H1 (cell line): ENCODE results near the gene GIMD1. TPM values are rescaled to one million over a fixed set of nuclear protein-coding genes. Genes with fewer than 3 reads are reported as not detected.

Experiments
- CTCF ChIA-PET: fragments of 300-600 bp; sonication (Branson Sonifier 250); formaldehyde crosslinking; loops from one replicate; lab custom pipeline; 2021; ENCODE audit not compliant: partially characterized antibody; lab: Charles Lee
- POLR2A ChIA-PET: fragments of 300-600 bp; sonication (Branson Sonifier 250); formaldehyde crosslinking; loops from one replicate; lab custom pipeline; 2021; ENCODE audit warnings: inconsistent platforms; ENCODE audit not compliant: partially characterized antibody; lab: Charles Lee
- DNase-seq, 2 experiments: peaks; one replicate each; pipeline versions ENCODE4 v3.0.0 to v3.0.0-alpha.2; 2010 to 2022; ENCODE audit warnings: low spot score in 2 of 2, low read depth in 1 of 2, mixed read lengths in 1 of 2
- FAIRE-seq: peaks from 2 replicates; lab custom pipeline; 2011; peaks lifted over from hg19 to GRCh38; lab: Jason Lieb, UNC
- H2AFZ ChIP-seq: 2 replicates; pipeline ENCODE4 v1.8.1; 2012; ENCODE audit warnings: low read length, inconsistent platforms
- H2AK5ac ChIP-seq: 2 replicates; pipeline ENCODE4 v1.6.1; 2013; ENCODE audit warnings: low read depth, low read length
- H2BK120ac ChIP-seq: replicated peaks from 2 replicates; pipeline ENCODE3; 2013; ENCODE audit warnings: low read depth, low read length, inconsistent platforms
- H2BK12ac ChIP-seq: 2 replicates; pipeline ENCODE4 v1.6.1; 2013; ENCODE audit warnings: low read depth, low read length
- H2BK15ac ChIP-seq: 2 replicates; pipeline ENCODE4 v1.6.1; 2013; ENCODE audit warnings: low read length
- H2BK20ac ChIP-seq: 2 replicates; pipeline ENCODE4 v1.6.1; 2013; ENCODE audit warnings: low read length
- H2BK5ac ChIP-seq: 2 replicates; pipeline ENCODE4 v1.6.1; 2013; ENCODE audit warnings: low read depth, low read length
- H3K14ac ChIP-seq: 2 replicates; pipeline ENCODE4 v1.6.1; 2013; ENCODE audit warnings: inconsistent platforms; ENCODE audit not compliant: insufficient read length
- H3K18ac ChIP-seq: 2 replicates; pipeline ENCODE4 v1.6.1; 2013; ENCODE audit warnings: low read length; ENCODE audit errors: extremely low read depth
- H3K23ac ChIP-seq: 2 replicates; pipeline ENCODE4 v1.6.1; 2013; ENCODE audit warnings: inconsistent platforms; ENCODE audit not compliant: insufficient read length
- H3K23me2 ChIP-seq: 2 replicates; pipeline ENCODE4 v1.6.1; 2013; ENCODE audit warnings: low read depth, low read length
- H3K27ac ChIP-seq: 2 replicates; pipeline ENCODE4 v1.6.1; 2011; ENCODE audit warnings: low read depth, low read length, inconsistent platforms
- H3K27me3 ChIP-seq, 4 experiments: replicated peaks in 1 of 4; 1 replicate in 1 of 4; 2 replicates in 3 of 4; pipeline versions ENCODE4 v1.6.1 to v1.8.1; 2011 to 2013; ENCODE audit warnings: low read length in 3 of 4, mild to moderate bottlenecking in 3 of 4, inconsistent platforms in 2 of 4, mixed read lengths in 2 of 4, moderate library complexity in 1 of 4; ENCODE audit not compliant: control insufficient read depth in 3 of 4, insufficient read depth in 3 of 4; ENCODE audit errors: extremely low read depth in 1 of 4
- H3K36me3 ChIP-seq, 4 experiments: 2 replicates each; pipeline versions ENCODE4 v1.6.1 to v1.8.1; 2011 to 2013; ENCODE audit warnings: mild to moderate bottlenecking in 4 of 4, low read length in 3 of 4, moderate library complexity in 2 of 4, control low read depth in 1 of 4, inconsistent platforms in 1 of 4; ENCODE audit not compliant: insufficient read depth in 4 of 4, control insufficient read depth in 2 of 4
- H3K4ac ChIP-seq: replicated peaks from 2 replicates; pipeline ENCODE3; 2013; ENCODE audit warnings: low read length, low read depth, mixed read lengths, inconsistent platforms; ENCODE audit not compliant: insufficient read length
- H3K4me1 ChIP-seq, 4 experiments: replicated peaks in 1 of 4; 1 replicate in 1 of 4; 2 replicates in 3 of 4; pipeline versions ENCODE4 v1.6.1 to v1.8.1; 2011 to 2013; ENCODE audit warnings: low read length in 3 of 4, inconsistent platforms in 2 of 4, mixed read lengths in 1 of 4; ENCODE audit not compliant: insufficient read depth in 4 of 4, control insufficient read depth in 3 of 4
- H3K4me2 ChIP-seq, 2 experiments: 2 replicates each; pipeline versions ENCODE4 v1.6.1 to v1.8.1; 2011 to 2013; ENCODE audit warnings: low read depth in 2 of 2, low read length in 2 of 2, control low read depth in 1 of 2, inconsistent platforms in 1 of 2, mild to moderate bottlenecking in 1 of 2; ENCODE audit not compliant: insufficient read depth in 1 of 2
- H3K4me3 ChIP-seq, 4 experiments: fragments of 200-600, 300-600 bp in 1 of 4; sonication (generic), shearing (Covaris generic), sonication (Bioruptor Twin) in 1 of 4; 2 replicates each; pipeline versions ENCODE4 v1.5.1 to v1.8.1; 2011 to 2016; ENCODE audit warnings: low read length in 4 of 4, low read depth in 3 of 4, control low read depth in 2 of 4, inconsistent platforms in 2 of 4, mild to moderate bottlenecking in 2 of 4, mixed read lengths in 1 of 4, moderate library complexity in 1 of 4; ENCODE audit not compliant: insufficient read depth in 2 of 4; ENCODE audit errors: extremely low read depth in 1 of 4
- H3K56ac ChIP-seq: replicated peaks from 2 replicates; pipeline ENCODE3; 2013; ENCODE audit warnings: low read depth, mild to moderate bottlenecking, mixed read lengths, low read length, inconsistent platforms; ENCODE audit not compliant: insufficient read length
- H3K79me1 ChIP-seq: 2 replicates; pipeline ENCODE4 v1.6.1; 2013; ENCODE audit warnings: low read depth, low read length, control low read depth
- H3K79me2 ChIP-seq, 2 experiments: 2 replicates each; pipeline versions ENCODE4 v1.6.1 to v1.8.1; 2012 to 2013; ENCODE audit warnings: low read length in 2 of 2, mild to moderate bottlenecking in 2 of 2, inconsistent platforms in 1 of 2; ENCODE audit not compliant: insufficient read depth in 2 of 2, control insufficient read depth in 1 of 2
- H3K9ac ChIP-seq, 4 experiments: replicated peaks in 1 of 4; 1 replicate in 1 of 4; 2 replicates in 3 of 4; pipeline versions ENCODE4 v1.6.1 to v1.8.1; 2011 to 2013; ENCODE audit warnings: low read depth in 3 of 4, low read length in 3 of 4, control low read depth in 2 of 4, mild to moderate bottlenecking in 2 of 4, moderate library complexity in 2 of 4, inconsistent platforms in 1 of 4; ENCODE audit errors: extremely low read depth in 1 of 4
- H3K9me3 ChIP-seq, 2 experiments: 2 replicates each; pipeline versions ENCODE4 v1.6.1 to v1.8.1; 2012 to 2013; ENCODE audit warnings: mild to moderate bottlenecking in 2 of 2, moderate library complexity in 2 of 2, control low read depth in 1 of 2, inconsistent platforms in 1 of 2, low read depth in 1 of 2, low read length in 1 of 2, mixed read lengths in 1 of 2; ENCODE audit not compliant: insufficient read depth in 2 of 2
- H4K20me1 ChIP-seq, 2 experiments: replicated peaks in 1 of 2; 2 replicates each; pipeline versions ENCODE3 to v1.8.1; 2011 to 2013; ENCODE audit warnings: inconsistent platforms in 2 of 2, low read length in 2 of 2, mild to moderate bottlenecking in 1 of 2; ENCODE audit not compliant: insufficient read depth in 2 of 2, control insufficient read depth in 1 of 2
- H4K5ac ChIP-seq: 2 replicates; pipeline ENCODE4 v1.6.1; 2013; ENCODE audit warnings: low read length, low read depth, mixed read lengths, inconsistent platforms; ENCODE audit not compliant: insufficient read length
- H4K8ac ChIP-seq: 2 replicates; pipeline ENCODE4 v1.8.0; 2013; ENCODE audit warnings: mild to moderate bottlenecking, moderate library complexity, low read length, inconsistent platforms; ENCODE audit not compliant: insufficient read depth; ENCODE audit errors: extremely low read depth
- H4K91ac ChIP-seq: replicated peaks from 2 replicates; pipeline ENCODE3; 2013; ENCODE audit warnings: low read length, mixed read lengths, inconsistent platforms; ENCODE audit not compliant: insufficient read length
- HDAC2 ChIP-seq, 2 experiments: fragments of 300-600 bp in 1 of 2; sonication (generic) in 1 of 2; IDR thresholded peaks; 2 replicates each; pipeline ENCODE4 v1.6.1; 2011 to 2012; ENCODE audit warnings: low read depth in 2 of 2, low read length in 2 of 2, mild to moderate bottlenecking in 2 of 2, moderate library complexity in 2 of 2, borderline replicate concordance in 1 of 2, inconsistent platforms in 1 of 2
- MAX ChIP-seq: IDR thresholded peaks from 2 replicates; pipeline ENCODE4 v1.6.1; 2012; ENCODE audit warnings: inconsistent platforms
- NANOG ChIP-seq: IDR thresholded peaks from 2 replicates; pipeline ENCODE4 v1.6.1; 2011; ENCODE audit warnings: low read length, low read depth, mild to moderate bottlenecking, inconsistent platforms; ENCODE audit not compliant: insufficient read depth, poor library complexity, severe bottlenecking
- RAD21 ChIP-seq, 2 experiments: IDR thresholded peaks in 1 of 2; conservative IDR thresholded peaks in 1 of 2; 2 replicates each; pipeline ENCODE4 v1.6.1; 2011; ENCODE audit warnings: low read depth in 2 of 2, low read length in 2 of 2, improper control_type of control experiment in 1 of 2, inconsistent platforms in 1 of 2, mild to moderate bottlenecking in 1 of 2, moderate library complexity in 1 of 2
- RXRA ChIP-seq: IDR thresholded peaks from 2 replicates; pipeline ENCODE4 v1.6.1; 2011; ENCODE audit warnings: low read depth, mild to moderate bottlenecking, low read length, moderate library complexity; ENCODE audit not compliant: insufficient read depth
- ZNF274 ChIP-seq: IDR thresholded peaks from 2 replicates; pipeline ENCODE4 v1.7.0; 2012; ENCODE audit warnings: low read length, borderline replicate concordance; ENCODE audit errors: extremely low read depth
- polyA plus RNA-seq, 7 experiments: library from polyadenylated mRNA; depleted of rRNA in 3 of 7; stranded (reverse) in 5 of 7; unstranded in 2 of 7; fragments of >200 nt in 5 of 7; fragments of 200-250 nt in 2 of 7; gene quantifications; 1 replicate in 5 of 7; 2 replicates in 1 of 7; 4 replicates in 1 of 7; pipeline versions ENCODE4 v1.2.1 to v1.2.3, GENCODE V29; 2011 to 2013; ENCODE audit warnings: missing spikeins in 2 of 7, mixed read lengths in 2 of 7
- total RNA-seq: library from RNA; stranded (reverse); fragmentation: NEBNext Ultra II Directional; extraction: Animal tissue kit (Norgen Biotek cat#: 25700); gene quantifications from 2 replicates; pipeline ENCODE4 v1.2.1, GENCODE V29; 2021

GIMD1 gene
- total and polyA plus RNA-seq, 2 of the 8 experiments (the other 6 are each of a cell fraction or from before 2014, with no cell fraction given), result not detected

DNA sequence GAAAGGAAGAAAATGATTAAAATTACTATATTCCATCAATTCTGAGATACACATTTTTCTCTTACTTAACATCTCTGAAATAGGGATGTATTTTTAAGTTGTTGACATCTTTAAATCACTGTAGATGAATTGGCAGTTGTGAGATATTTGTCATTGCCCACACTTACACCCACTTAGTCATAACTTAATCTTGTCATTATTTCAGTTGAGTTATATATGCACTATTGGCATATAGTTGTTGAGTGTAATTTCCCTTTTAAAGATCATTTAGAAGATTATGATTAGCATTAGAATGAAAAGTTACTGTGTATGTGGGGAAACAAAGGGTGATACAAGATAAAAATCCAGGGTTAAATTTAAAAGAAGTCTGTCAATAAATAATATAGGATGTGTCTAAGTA, 50.1 kb downstream of the GIMD1 start:
- no peak overlapping the region for H2AFZ ChIP-seq
- no peak overlapping the region for H3K23ac ChIP-seq
- no peak overlapping the region for H3K27ac ChIP-seq
- no peak overlapping the region for H3K14ac ChIP-seq
- peaks cover 0 to 11% (median 2%) of the 10 kb centered on the region in 4 experiments; a peak in 2 of 8 replicates for H3K36me3 ChIP-seq
- no peak overlapping the region for H4K91ac ChIP-seq
- H3K4me3 ChIP-seq, result no peak overlapping the region
- H3K23me2 ChIP-seq, result peaks cover 10% of the 10 kb centered on the region; the same call in 1 of the 2 replicates
- no peaks in the 10 kb centered on the region for H3K27me3 ChIP-seq
- no peak overlapping the region for H2BK15ac ChIP-seq
- H2BK5ac ChIP-seq, result no peak overlapping the region
- ChIA-PET POLR2A (no interaction called here), CTCF (no interaction called here)
- H3K18ac ChIP-seq, result no peak overlapping the region
- no peak overlapping the region for H2AK5ac ChIP-seq
- H3K79me1 ChIP-seq, result peaks cover 2% of the 10 kb centered on the region; the same call in 1 of the 2 replicates
- no peak overlapping the region for H2BK120ac ChIP-seq
- peaks cover 0 to 10% of the 10 kb centered on the region in 2 experiments; a peak in 1 of 4 replicates for H3K9me3 ChIP-seq
- H3K9ac ChIP-seq, result peak overlapping the region in 1 of 4 experiments; percentile 14; a peak in 1 of 7 replicates
- no peak overlapping the region for H4K8ac ChIP-seq
- no peak for DNase-seq
- FAIRE-seq, result no peak
- TF ChIP-seq RAD21 (IDR thresholded peaks at IDR 0.05 in 1 of 2, conservative IDR thresholded peaks at IDR 0.05 in 1 of 2; ENCODE audit: low read depth in 2 of 2, low read length in 2 of 2), result no peak
- TF ChIP-seq ZNF274, result no peak
- TF ChIP-seq MAX, result no peak
- no peak for TF ChIP-seq HDAC2 (IDR thresholded peaks at IDR 0.05; ENCODE audit: borderline replicate concordance in 1 of 2, low read depth in 2 of 2, low read length in 2 of 2)
- TF ChIP-seq NANOG, result no peak
- no peak for TF ChIP-seq RXRA
- TF ChIP-seq, all 59 proteins: peak for 0
- H3K79me2 ChIP-seq, result peaks cover 5 to 55% of the 10 kb centered on the region in 2 experiments; a peak in 3 of 4 replicates
- no peaks in the 10 kb centered on the region for H3K4me1 ChIP-seq
- H3K4me2 ChIP-seq, result no peak overlapping the region
- H4K5ac ChIP-seq, result no peak overlapping the region
- H4K20me1 ChIP-seq, result no peaks in the 10 kb centered on the region
- H2BK20ac ChIP-seq, result no peak overlapping the region
- no peak overlapping the region for H3K4ac ChIP-seq
- H2BK12ac ChIP-seq, result no peak overlapping the region
- H3K56ac ChIP-seq, result no peak overlapping the region
